ENCODE measurements around the gene MYH11. TPM values are rescaled to one million over a fixed set of nuclear protein-coding genes. Genes with fewer than 3 reads are reported as not detected.

MYH11 gene
- total and polyA plus RNA-seq, 7 donors = 6.1 to 26.4 (median 14.1) TPM

GRCh38 chr16:15808071-15808470 lies 48.8 kb downstream of the MYH11 start:
- Histone ChIP-seq H3K4me3 (no peak overlapping the region), H3K4me1 (peaks cover 7% of the 10 kb centered on the region), H3K27me3 (ENCODE audit: insufficient read depth in 3 of 3, low read length in 2 of 3) (no peaks in the 10 kb centered on the region), H3K9me3 (no peaks in the 10 kb centered on the region), H3K27ac (peak overlapping the region; percentile 16), H3K36me3 (ENCODE audit: insufficient read depth in 1 of 2, low read depth in 1 of 2) (no peaks in the 10 kb centered on the region)
- intact Hi-C loops (cut with DNase I) = no loop called here
- TF ChIP-seq CTCF (IDR thresholded peaks at IDR 0.05) = no peak
- 83 to 85% (median 83%) methylated on average over 8 of the region's 8 CpGs for WGBS, 3 donors
- no peak for ATAC-seq
- DNase-seq = no peak

GRCh38 chr16:15807603-15808009 lies 49.2 kb downstream of the MYH11 start:
- 46 to 56% (median 50%) methylated on average over 11 of the region's 11 CpGs for WGBS, 3 donors
- no peak overlapping the region for H3K4me3 ChIP-seq
- peaks cover 7% of the 10 kb centered on the region for H3K4me1 ChIP-seq
- no peak for DNase-seq
- intact Hi-C loops (cut with DNase I) = no loop called here
- no peaks in the 10 kb centered on the region for H3K36me3 ChIP-seq (ENCODE audit: insufficient read depth in 1 of 2, low read depth in 1 of 2)
- no peak overlapping the region for H3K27ac ChIP-seq
- H3K27me3 ChIP-seq (ENCODE audit: insufficient read depth in 3 of 3, low read length in 2 of 3) = no peaks in the 10 kb centered on the region
- ATAC-seq = peak in 1 of 4 donors; percentile 15
- no peaks in the 10 kb centered on the region for H3K9me3 ChIP-seq
- TF ChIP-seq CTCF (IDR thresholded peaks at IDR 0.05) = no peak

GRCh38 chr16:15803618-15804017 lies 53.2 kb downstream of the MYH11 start:
- ATAC-seq = no peak
- Histone ChIP-seq H3K27ac (no peak overlapping the region), H3K36me3 (ENCODE audit: insufficient read depth in 1 of 2, low read depth in 1 of 2) (no peaks in the 10 kb centered on the region), H3K4me3 (no peak overlapping the region), H3K4me1 (no peaks in the 10 kb centered on the region), H3K27me3 (ENCODE audit: insufficient read depth in 3 of 3, low read length in 2 of 3) (no peaks in the 10 kb centered on the region), H3K9me3 (no peaks in the 10 kb centered on the region)
- DNase-seq = no peak
- WGBS, 3 donors = 52 to 64% (median 56%) methylated on average over 9 of the region's 9 CpGs
- intact Hi-C loops (cut with DNase I) = no loop called here
- no peak for TF ChIP-seq CTCF (IDR thresholded peaks at IDR 0.05)

GRCh38 chr16:15799851-15800495 lies 56.9 kb downstream of the MYH11 start:
- Histone ChIP-seq H3K36me3 (ENCODE audit: insufficient read depth in 1 of 2, low read depth in 1 of 2) (no peaks in the 10 kb centered on the region), H3K4me1 (no peaks in the 10 kb centered on the region), H3K27me3 (ENCODE audit: insufficient read depth in 3 of 3, low read length in 2 of 3) (no peaks in the 10 kb centered on the region), H3K4me3 (no peak overlapping the region), H3K9me3 (peaks cover 10% of the 10 kb centered on the region), H3K27ac (no peak overlapping the region)
- no peak for TF ChIP-seq CTCF (IDR thresholded peaks at IDR 0.05)
- no peak for DNase-seq
- 81 to 89% (median 86%) methylated on average over 4 of the region's 4 CpGs for WGBS, 3 donors
- intact Hi-C loops (cut with DNase I) = no loop called here
- ATAC-seq = no peak

- peaks cover 10% of the 10 kb centered on the region for H3K9me3 ChIP-seq
- WGBS, 3 donors = 64 to 67% (median 67%) methylated on average over 5 of the region's 5 CpGs
Observed at GRCh38 chr16:15798671-15799070, 58.2 kb downstream of the MYH11 start.

More at GRCh38 chr16:15798671-15799070, 58.2 kb downstream of the MYH11 start:
- ATAC-seq (no peak), DNase-seq (no peak)
- TF ChIP-seq CTCF (IDR thresholded peaks at IDR 0.05) = no peak
- no peaks in the 10 kb centered on the region for H3K4me1 ChIP-seq
- H3K4me3 ChIP-seq = no peak overlapping the region
- H3K36me3 ChIP-seq (ENCODE audit: insufficient read depth in 1 of 2, low read depth in 1 of 2) = no peaks in the 10 kb centered on the region
- H3K27me3 ChIP-seq (ENCODE audit: insufficient read depth in 3 of 3, low read length in 2 of 3) = no peaks in the 10 kb centered on the region
- intact Hi-C loops (cut with DNase I) = no loop called here
- no peak overlapping the region for H3K27ac ChIP-seq

Measured in psoas muscle (tissue), 8 donors.